22Rv1 (cell line): ENCODE results near the gene BCR.

Source experiments
- CTCF ChIP-seq: fragments of 450-650 bp; IDR thresholded peaks from 2 replicates; pipeline ENCODE4 v1.5.1; 2017; ENCODE audit warnings: mild to moderate bottlenecking
- ZFX ChIP-seq: fragments of 450-650 bp; IDR thresholded peaks from 2 replicates; pipeline ENCODE4 v1.6.1; 2017; ENCODE audit warnings: antibody characterized with exemption, borderline replicate concordance

DNA sequence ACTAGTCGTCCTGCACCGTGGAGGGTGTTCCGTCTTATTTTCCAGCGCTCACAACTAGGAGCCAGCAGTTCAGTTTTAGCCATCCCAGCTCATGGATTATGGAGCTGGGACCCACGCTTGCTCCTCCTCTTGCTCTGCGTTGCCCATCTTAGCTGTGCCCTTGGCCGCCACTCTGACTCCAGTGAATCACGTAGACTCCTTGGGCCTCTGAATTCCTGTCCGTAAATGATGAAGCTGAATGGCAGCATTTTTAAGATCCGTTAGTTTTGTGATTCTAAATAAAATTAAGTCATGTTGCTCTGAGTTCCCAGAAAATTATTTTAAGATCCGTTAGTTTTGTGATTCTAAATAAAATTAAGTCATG is 23.8 kb downstream of the BCR start:
- TF ChIP-seq CTCF: no peak
- TF ChIP-seq ZFX: no peak
